ENCODE data around the gene SLC7A6.

- TF ChIP-seq CTCF (IDR thresholded peaks at IDR 0.05; ENCODE audit: low read depth, low read length) (no peak), EZH2phosphoT487 (IDR thresholded peaks at IDR 0.05; ENCODE audit: low read depth) (no peak)
Observed at GRCh38 chr16:68270353-68270752, 6.0 kb downstream of the SLC7A6 start.
